ENCODE measurements around the gene ARGLU1.

DNA sequence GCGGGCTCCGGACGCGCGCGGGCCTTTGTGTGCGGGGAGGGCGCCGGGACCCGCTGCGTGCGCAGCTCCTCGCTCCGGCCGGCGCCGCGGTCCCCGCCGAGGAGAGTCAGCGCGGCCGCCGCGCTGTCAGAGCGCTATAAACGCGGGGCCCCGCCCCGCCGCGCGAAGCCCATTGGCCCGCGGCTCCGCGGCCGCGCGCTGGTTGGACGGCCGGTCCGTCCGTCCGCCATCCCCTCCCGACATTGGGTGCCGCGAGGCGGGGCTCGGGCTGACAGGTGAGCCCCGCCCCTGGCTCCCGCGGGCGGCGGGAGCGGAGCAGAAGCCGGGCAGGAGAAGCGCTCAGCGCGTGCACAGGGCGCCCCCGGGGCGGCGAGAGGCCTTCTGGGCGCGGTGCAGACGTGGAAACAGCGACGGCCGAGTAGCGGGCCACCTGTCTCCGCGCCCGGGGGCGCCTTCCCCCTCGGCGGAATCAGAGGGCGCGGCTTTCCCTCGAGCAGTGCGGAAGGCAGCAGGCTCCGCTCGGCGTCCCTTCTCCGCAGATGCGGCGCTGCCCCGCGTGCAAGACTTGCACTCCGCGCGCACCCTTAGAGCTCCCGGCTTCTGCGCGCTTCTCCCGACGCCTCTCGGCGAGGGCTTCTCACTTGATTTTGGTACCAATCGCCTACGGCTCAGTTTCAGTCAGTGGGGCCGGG is 32.2 kb downstream of the ARGLU1 start, which contains the start of gene EFNB2:
- TF ChIP-seq, protein P1, sequence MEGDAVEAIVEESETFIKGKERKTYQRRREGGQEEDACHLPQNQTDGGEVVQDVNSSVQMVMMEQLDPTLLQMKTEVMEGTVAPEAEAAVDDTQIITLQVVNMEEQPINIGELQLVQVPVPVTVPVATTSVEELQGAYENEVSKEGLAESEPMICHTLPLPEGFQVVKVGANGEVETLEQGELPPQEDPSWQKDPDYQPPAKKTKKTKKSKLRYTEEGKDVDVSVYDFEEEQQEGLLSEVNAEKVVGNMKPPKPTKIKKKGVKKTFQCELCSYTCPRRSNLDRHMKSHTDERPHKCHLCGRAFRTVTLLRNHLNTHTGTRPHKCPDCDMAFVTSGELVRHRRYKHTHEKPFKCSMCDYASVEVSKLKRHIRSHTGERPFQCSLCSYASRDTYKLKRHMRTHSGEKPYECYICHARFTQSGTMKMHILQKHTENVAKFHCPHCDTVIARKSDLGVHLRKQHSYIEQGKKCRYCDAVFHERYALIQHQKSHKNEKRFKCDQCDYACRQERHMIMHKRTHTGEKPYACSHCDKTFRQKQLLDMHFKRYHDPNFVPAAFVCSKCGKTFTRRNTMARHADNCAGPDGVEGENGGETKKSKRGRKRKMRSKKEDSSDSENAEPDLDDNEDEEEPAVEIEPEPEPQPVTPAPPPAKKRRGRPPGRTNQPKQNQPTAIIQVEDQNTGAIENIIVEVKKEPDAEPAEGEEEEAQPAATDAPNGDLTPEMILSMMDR (IDR thresholded peaks at IDR 0.05; ENCODE audit: borderline replicate concordance, extremely low read depth, low read length, poor library complexity, severe bottlenecking) = no peak
- no peak for TF ChIP-seq EZH2 (IDR thresholded peaks at IDR 0.05; ENCODE audit: borderline replicate concordance, low read depth, low read length, severe bottlenecking)

Data from DND-41 (cell line).